ENCODE measurements around the gene CORO2B.
"Not testable (repeated sequence)": the region's sequence is repeated elsewhere in the genome, so short reads cannot be mapped to it uniquely, and the experiment has no call there.

CORO2B gene

GRCh38 chr15:68676926-68677325 lies 98.1 kb downstream of the CORO2B start:
- no peak for DNase-seq (ENCODE audit: low read depth in 2 of 2)

DNA sequence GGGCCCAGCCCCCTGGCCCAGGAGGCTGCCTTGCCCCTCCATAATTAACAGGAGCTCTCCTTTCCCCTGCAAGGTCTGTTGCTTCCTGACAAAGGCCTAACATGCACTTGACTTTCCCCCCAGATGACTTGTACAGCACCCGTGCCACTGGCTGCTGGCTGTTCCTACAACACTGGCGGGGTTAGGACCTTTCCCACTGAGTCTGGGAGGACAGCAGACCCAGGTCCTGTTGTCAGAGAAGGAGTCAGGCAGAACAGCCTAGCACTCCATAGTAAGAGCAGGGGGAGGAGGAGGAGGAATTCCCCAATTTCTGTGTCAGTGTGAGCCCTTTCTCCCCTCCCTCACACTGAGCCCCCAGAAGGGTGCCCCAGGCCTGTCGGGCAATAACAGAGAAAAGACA lies 99.2 kb downstream of the CORO2B start:
- DNase-seq (ENCODE audit: low read depth in 2 of 2) = no peak

DNA sequence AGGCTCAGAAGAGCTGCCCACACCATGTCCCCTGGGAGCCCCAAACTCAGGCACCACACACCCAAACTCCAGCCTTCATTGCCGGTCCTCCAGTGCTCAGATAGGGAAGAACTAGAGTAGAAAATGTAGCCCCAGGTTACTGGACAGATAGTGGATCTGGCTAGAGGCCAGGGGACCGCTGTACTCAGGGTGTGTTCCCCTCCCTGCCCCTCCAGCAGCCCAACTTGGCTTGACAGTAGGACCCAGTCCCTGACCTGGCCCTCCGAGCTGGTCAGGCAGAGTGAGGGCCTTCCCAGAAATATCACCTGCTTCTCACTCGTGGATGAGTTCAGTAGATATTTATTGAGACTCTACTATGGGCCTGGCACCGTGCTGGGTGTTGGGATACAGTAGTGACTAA lies 100.0 kb downstream of the CORO2B start:
- no peak for DNase-seq (ENCODE audit: low read depth in 2 of 2)

DNA sequence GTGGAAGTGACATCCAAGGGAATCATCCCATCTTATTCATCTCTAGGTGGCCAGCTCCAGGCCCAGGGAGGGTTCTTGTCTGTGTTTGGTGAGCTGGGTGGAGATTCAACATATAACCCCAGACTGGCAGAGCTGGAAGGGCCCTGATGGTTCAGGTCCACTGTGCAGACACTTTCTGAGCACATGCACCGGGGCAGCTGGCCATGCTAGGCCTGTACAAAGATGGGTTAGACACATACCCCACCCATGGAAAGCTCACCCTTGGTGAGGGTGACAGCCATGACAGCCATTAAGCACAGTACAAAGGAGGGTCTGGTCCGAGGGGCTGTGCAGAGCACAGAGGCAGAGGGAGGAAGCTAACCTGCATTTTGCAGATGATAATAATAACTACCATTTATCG lies 100.4 kb downstream of the CORO2B start:
- DNase-seq (ENCODE audit: low read depth in 2 of 2) = no peak

DNA sequence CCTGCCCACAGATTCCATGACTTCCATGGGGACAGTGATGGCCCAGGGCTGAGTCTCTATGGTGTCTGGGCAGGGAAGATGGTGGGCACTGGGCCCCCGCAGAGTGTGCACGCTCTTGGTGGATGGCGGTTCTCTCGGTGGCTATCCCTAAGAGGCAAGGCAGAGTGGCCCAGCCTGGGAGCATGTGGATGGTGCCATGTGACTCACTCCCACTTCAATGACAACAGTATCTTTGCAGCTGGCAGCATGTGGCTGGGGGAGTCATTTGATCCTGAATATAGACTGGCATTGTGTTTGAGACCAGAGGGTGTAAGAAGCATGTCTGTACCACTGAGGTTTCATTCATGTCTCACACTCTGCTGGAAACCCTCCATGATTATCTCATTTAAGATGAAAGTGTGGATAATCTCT lies 101.2 kb downstream of the CORO2B start:
- DNase-seq (ENCODE audit: low read depth in 2 of 2) = no peak

DNA sequence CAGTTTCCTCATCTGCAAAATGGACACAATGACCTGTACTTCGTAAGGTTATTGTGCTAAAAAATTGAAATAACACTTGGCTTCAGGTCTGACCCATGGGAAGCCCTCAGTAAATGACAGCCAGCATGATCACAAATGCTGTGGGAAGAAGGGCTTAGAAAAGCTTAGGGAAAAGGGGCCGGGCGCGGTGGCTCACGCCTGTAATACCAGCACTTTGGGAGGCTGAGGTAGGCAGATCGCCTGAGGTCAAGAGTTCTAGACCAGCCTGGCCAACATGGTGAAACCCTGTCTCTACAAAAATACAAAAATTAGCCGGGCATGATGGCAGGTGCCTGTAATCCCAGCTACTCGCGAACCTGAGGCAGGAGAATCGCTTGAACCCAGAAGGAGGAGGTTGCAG lies 102.0 kb downstream of the CORO2B start:
- DNase-seq (ENCODE audit: low read depth in 2 of 2) = not testable (repeated sequence)

GRCh38 chr15:68681836-68682235 lies 103.0 kb downstream of the CORO2B start:
- DNase-seq (ENCODE audit: low read depth in 2 of 2) = no peak

- no peak for DNase-seq (ENCODE audit: low read depth in 2 of 2)
Observed at GRCh38 chr15:68682330-68682729, 103.5 kb downstream of the CORO2B start.

DNA sequence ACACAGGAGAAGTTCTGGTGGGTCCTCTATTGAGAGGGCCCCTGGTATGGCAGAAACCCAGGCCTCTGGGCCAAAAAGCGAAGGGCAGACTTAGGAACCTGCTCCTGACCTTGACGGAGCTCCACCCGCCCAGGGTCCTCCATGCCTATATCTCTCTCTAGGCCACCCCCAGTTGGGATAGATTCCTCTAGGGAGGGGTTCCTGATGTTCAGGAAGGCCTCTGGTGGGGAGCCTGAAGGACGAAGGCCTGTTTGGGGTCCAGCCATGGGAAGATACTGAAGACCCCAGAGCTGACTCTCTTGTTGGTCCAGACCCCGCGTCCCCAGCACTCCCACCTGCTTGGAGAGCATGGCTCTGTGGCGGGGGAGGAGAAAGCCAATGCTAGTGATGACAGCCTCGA lies 104.2 kb downstream of the CORO2B start:
- no peak for DNase-seq (ENCODE audit: low read depth in 2 of 2)

- DNase-seq (ENCODE audit: low read depth in 2 of 2) = no peak
Observed at GRCh38 chr15:68683551-68683950, 104.8 kb downstream of the CORO2B start.

- no peak for DNase-seq (ENCODE audit: low read depth in 2 of 2)
Observed at GRCh38 chr15:68684476-68684875, 105.7 kb downstream of the CORO2B start.

GRCh38 chr15:68687136-68687735 lies 108.4 kb downstream of the CORO2B start:
- no peak for DNase-seq (ENCODE audit: low read depth in 2 of 2)

DNA sequence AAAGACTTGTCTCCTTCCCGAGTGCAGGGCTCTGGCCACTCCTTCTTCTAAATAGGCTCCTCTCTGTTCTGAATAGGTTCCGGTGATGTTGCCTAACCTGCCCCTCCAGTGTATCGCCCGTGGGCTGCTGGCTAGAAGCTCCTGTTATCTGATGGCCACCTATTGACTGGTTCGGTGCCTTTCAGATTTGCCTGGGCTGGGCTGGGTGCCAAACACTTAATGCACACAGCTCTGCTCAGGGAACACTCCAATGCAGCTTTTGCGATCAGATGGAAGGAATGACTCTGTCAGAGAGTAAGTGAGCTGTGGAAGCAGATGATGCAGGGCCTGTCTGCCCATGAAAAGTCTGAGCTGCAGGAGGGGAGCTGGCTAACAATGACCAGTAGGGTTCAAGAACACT lies 112.9 kb downstream of the CORO2B start:
- no peak for DNase-seq (ENCODE audit: low read depth in 2 of 2)

GRCh38 chr15:68693071-68693470 lies 114.3 kb downstream of the CORO2B start:
- DNase-seq (ENCODE audit: low read depth in 2 of 2) = no peak

DNA sequence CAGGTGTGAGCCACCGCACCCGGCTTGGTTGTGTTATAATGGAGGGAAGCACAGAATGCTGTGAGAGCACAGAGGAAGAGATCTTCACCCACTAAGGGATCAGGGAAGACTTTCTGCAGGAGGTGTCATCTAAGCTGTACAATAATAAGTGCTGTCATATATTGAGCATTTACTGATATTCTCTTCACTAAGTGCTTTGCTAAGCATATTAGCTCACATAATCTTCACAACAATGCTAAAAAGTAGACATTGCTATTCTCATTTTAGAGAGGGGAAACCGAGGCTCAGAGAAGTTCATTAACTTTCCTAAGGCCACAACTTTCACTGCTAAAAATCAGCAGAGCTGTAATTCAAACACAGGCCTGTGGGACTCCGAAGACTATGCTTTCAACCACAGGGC lies 115.3 kb downstream of the CORO2B start:
- DNase-seq (ENCODE audit: low read depth in 2 of 2) = no peak

GRCh38 chr15:68695061-68695595 lies 116.3 kb downstream of the CORO2B start:
- DNase-seq (ENCODE audit: low read depth in 2 of 2) = no peak

- DNase-seq (ENCODE audit: low read depth in 2 of 2) = no peak
Observed at GRCh38 chr15:68696414-68697363, 117.9 kb downstream of the CORO2B start.

GRCh38 chr15:68697711-68698690 lies 119.2 kb downstream of the CORO2B start:
- DNase-seq (ENCODE audit: low read depth in 2 of 2) = no peak

DNA sequence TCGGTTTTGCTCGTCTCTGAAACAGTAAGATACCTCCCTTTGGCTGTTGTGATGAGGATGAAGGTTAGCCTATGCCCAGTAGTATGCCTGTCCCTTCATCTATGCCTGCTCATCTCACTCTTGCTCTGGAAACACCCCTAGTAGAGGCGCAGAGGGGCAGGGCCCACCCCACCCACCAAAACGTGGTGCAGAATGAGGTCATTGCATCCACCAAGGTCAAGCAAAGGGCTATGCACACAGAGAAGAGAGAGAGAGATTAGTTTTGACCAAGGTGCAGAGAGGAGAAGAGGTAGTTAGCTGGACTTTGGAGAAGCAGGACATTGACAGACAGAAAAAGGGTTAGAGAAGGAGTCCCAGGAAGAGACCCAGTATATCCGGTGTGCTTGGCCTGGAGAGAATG lies 119.9 kb downstream of the CORO2B start:
- DNase-seq (ENCODE audit: low read depth in 2 of 2) = no peak

- no peak for DNase-seq (ENCODE audit: low read depth in 2 of 2)
Observed at GRCh38 chr15:68699124-68699880, 120.5 kb downstream of the CORO2B start.

- DNase-seq (ENCODE audit: low read depth in 2 of 2) = no peak
Observed at GRCh38 chr15:68699881-68700454, 121.2 kb downstream of the CORO2B start.
